Hypothalamus (tissue), 51 donors: ENCODE measurements around the gene KRT36.

Source experiments
- DNase-seq, 51 donors: peaks; one replicate each; lab custom pipeline; 2025; lab: John Stamatoyannopoulos, UW

KRT36 gene

DNA sequence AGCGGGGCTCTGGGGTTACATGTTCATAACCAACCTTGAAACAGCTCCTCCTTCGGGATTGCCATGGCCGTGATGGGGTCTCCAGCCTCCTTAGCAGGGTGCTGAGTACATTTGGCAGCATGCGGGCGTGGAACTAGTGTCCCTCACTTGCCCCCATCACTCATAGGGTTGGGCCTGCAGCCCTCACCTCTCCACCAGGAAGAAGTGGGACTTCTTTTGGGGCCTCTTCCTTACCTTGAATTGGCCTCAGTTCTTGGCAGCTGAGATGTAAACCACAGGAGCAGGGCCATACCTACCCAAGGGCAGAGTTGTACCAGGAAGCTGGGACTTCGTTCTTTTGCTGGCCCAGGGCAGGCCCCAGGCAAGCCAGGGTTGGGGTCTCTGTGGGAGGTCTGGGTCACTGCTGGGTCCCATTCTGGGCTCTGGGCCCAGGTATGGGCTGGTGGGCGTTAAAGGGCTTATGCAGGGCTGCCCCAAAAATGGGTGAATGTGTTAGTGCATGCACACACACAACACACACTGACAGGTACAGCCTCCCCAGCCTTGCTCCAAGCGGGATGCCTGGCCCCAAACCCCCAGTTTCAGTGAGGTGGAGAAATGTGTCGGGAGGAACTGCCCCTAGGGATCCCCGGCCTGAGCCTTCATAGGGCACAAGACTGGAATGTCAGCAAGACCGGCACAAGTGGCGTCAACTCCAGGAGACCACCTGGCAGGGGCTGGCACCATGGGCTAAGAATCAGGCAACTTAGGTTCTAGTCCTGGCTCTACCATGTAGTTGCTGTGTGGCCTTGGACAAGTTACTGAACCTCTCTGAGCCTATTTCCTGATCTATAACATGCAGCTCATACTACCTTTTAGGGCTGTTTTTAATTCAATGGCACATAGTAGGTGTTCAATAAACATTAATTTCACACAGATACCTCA is 32.9 kb upstream of the KRT36 start:
- no peak for DNase-seq

DNA sequence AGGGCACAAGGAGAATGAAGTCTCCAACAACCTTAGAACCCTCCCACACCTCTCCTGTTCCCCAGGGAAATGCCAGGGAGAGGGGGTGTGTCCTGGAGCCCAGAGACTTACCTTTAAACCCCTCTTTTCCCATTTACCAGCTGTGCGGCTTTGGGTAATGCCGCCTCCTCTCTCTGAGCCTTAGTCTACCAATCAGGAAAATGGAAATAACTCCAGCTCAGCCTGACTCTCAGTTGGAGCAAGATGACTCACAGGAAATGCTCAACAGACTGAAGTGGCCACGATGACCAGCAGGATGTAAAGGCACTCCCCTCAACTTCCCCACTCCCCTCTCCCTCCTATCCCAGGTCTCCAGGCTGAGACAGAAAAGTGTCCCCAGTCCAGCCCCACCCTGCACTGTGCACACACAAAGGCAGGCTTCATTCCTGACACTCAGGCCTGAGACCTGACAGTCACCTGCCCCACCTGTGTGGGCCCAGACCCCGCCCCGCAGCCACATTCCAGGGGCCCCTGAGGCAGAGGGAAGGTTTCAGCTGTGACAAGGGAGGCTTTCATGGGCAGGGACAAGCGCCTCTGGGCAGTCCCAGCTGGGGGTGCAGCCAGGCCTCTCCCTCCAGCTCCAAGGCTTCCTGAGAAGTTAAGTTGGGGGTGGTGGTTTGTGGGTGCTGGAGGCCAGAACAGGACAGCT is 32.0 kb upstream of the KRT36 start:
- no peak for DNase-seq

DNA sequence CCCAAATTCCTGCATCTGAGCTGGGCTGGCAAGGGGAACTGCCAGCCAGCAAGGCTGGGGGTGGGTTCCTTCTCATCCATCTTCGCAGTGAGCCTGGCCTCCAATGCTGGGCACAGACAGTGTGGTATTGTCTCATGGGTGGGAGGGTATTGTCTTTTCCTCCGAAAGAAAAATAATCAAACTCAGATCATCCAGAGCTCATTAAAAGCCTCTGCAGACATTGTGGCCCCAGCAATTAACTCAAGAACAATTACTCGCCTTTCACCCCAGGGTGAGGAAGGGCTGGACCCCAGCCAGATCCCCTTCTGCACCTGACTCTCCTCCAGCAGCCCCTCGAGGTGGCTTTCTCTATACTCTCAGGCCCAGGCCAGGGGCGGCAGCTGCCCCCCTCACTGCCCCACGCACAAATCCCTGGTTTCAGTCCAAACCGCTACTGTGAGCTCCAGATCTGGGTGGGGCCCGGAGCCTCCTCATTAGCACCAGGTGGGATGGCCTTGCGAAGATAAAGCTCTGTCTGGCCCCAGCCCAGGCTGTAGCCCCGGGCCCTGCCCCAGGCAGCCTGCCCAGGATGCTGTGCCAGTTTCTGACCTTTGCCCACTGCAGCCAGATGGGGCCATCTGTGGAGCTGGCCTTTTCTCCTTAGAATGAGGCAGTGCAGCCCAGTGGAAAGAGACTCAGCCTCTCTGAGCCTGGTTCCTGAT is 31.3 kb upstream of the KRT36 start:
- no peak for DNase-seq

DNA sequence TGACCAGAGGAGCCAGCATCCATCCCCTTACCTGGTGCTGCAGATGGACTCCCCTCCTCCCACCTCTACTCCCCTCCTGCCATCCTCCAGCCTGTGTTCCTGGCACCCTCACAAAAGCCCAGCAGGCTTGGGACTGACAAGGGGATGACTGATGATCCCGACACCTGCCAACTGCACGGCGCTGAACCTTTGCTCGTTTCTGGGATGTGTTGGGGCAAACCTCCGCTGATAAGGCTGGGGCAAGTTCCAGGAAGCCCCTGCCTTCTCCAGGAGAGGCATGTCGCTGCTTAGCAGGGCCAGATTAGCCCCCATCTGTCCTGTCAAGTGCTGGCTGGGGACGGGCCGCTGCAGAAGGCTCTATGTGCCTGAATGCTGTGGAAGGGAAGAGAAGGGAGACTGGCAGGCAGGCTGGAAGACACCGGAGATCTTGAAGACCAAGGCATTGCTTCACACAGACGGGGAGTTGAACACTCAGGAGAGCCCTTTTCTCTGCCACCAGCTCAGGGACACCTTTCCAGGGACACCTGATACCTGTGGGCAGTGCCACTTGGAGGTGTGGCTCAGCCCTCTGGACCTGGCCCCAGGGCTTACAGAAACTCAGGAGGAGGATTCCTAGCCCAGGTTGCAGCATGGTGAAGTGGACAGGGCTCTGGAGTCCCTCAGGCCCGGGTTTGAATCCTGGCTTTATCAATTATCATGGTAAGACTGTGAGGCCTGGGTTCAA is 30.0 kb upstream of the KRT36 start:
- DNase-seq = no peak

DNA sequence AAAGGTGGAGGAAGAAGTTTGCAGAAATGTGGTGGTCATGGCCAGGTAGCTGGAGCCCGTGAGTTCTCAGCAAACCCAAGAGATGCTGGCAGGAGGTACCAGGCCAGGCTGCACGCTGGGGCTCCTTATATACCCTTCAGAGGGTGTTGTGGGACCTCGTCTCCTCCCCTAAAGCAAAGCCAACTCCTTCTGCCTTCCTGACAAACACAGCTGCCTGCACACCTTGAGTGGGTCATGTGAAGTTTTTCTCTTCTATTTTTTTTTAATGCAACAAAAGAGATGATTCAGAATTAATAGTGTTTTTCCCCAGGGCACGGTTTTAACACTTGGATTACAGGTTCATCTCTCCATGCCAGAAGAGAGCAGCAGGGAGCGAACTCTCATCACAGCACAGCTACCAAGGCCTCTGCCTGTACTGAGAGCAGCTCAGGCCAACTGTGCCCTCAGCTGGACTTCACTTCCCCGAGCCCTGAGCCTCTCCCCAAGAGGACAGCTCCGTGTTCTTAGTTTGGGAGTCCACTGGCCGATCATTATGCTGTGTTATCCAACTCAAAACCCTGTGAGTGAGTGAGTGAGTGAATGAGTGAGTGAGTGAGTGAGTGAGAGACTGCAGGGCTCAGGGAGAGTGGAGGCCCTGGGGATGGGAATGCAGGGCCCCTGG is 29.2 kb upstream of the KRT36 start, which contains the start of gene KRT15:
Gene KRT15, minus strand, starts transcription at position 102 of the 661 bp plus-strand sequence. Its CDS starts 63 bp downstream, at position 39.
- DNase-seq = peak in 1 of 51 donors; percentile 6

DNA sequence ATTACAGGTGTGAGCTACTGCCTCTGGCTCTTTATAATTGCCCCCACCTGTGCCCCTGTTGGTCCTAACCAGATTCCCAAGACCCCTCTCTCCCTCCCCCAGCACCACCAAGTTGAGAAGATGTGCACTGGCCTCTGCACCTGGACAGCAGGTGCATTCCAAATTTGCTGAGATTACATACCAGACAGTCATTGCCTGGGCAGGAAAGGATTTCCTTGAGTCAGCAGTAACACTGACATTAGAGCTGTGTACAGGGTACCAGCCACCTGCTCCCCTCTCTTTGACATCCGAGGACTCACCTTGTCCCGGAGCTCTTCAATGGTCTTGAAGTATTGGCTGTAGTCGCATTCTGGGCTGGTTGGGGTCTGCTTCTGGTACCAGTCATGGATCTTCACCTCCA is 28.3 kb upstream of the KRT36 start:
- DNase-seq = no peak

DNA sequence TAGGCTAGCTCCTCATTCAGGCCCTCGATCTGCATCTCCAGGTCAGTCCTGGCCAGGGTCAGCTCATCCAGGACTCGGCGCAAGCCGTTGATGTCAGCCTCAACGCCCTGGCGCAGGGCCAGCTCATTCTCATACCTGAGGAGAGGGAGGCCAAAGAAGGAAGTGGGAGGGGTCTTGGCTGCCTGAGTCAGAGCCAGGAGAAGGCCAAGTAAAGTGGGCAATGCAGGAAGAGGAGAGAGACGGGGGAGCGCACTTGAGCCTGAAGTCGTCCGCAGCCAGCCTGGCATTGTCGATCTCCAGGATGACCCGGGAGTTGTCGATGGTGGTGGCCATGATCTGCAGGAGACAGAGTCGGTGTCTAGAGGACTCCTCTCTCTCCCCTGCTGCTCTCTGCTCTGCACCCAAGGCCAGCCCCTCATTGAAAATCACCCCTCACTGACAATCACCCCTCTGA is 27.1 kb upstream of the KRT36 start:
- DNase-seq = no peak

DNA sequence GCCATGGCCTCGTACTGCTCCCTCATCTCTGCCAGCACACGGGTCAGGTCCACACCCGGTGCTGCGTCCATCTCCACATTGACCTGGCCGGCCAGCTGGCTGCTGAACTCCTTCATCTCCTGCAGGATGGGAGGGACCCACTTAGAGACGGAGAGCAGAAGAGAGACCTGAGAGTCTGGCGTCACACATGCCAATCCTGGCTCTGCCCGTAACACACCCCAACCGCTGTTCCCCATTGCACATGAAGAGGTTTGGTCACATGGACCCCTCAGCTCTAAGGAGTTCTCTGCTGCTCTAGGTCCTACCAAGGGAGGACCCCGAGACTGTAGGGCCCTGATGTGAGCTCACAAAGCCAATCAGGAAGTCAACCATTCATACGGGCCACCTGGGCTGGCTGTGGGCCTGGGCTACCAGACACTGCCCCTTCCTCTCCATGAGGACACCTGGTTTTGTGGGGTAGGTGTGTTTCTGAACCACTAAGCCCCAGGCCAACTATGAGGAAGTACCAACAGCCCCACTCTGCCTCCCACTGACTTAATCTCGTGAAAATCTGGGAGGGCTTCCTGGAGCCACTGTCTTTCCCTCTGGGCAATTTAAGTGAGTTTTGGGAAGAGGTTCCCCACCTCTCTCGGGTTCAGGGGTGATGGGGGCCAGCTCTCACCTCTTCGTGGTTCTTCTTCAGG is 26.6 kb upstream of the KRT36 start:
- no peak for DNase-seq

DNA sequence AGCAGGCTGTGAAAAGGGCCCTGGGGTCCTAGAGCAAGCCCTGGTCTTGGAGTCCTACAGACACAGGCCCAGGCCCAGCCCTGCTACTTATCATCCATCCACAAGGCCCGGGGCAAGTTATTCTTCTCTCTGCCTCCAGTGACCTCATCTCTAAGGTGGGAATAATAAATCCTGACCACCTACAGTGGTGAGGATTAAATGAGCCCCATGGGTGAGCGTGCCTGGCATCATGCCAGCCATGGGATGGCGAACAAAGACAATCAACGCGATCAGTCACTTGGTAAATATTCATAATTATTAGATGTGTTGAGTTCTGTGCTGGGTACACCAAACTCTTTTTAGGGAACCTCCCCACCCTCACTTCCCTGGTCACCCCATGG is 23.4 kb upstream of the KRT36 start:
- DNase-seq = no peak

DNA sequence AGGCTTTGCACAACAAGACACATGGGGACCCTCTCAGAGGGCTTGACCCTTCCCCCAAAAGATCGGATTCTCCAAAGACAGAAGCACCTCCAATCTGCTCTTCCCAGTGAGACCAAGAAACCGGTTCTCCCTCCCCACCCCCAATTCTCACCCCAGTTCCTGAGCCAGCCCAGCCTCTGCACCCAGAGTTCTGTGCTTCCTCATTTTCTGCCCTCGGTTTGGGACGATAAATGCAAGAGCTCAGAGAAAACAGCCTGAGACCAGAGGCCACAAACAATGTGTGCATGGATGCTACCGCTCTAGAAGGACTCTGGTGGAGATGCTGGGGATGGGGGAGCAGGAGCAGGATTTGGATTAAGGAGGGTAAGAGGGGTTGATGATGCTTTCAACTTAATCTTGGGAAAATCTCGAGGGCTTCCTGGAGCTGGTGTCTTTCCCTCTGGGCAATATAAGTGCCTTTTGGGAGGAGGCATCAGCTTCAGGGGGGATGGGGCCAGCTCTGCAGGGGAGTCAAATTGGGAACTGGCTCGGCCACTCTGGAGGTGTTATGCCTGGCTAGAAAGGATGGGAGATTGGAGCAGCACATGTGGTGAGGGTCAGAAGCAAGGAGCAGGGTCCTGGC is 22.9 kb upstream of the KRT36 start:
- no peak for DNase-seq

DNA sequence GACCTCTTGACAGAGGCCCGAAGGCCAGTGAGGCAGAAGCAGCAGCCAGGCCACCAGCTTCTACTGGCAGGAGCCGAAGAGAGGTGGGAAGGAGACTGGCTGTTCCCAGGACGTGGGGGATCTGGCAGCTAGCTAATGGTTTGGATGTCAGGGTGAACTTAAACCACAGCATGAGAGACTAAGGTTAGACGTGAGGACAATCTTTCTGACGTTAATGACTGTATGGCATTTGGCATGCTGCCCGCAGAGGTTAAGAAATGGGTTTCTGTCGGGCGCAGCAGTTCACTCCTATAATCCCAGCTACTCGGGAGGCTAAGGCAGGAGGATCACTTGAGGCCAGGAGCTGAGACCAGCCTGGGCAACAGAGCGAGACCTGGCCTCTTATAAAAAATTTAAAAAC is 22.0 kb upstream of the KRT36 start:
- DNase-seq = no peak

DNA sequence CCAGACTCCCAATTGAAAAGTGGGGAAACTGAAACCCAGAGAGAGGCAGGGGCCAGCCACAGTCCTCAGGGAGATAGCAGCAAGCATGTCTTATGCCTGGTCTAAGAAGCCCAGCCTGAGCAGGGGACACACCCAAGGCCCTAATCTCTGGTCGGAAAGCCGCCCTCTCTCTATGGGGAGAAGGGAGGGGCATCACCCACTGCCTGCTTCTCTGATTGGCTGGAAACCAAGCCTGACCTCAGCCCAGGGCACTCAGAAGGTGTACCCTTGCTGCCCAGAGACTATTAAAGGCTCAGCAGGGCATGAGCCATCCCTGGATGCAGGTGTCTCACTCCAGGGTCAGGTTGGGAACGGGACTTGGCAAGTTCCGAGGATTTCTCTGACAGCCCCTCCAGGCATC is 21.4 kb upstream of the KRT36 start:
- DNase-seq = no peak

DNA sequence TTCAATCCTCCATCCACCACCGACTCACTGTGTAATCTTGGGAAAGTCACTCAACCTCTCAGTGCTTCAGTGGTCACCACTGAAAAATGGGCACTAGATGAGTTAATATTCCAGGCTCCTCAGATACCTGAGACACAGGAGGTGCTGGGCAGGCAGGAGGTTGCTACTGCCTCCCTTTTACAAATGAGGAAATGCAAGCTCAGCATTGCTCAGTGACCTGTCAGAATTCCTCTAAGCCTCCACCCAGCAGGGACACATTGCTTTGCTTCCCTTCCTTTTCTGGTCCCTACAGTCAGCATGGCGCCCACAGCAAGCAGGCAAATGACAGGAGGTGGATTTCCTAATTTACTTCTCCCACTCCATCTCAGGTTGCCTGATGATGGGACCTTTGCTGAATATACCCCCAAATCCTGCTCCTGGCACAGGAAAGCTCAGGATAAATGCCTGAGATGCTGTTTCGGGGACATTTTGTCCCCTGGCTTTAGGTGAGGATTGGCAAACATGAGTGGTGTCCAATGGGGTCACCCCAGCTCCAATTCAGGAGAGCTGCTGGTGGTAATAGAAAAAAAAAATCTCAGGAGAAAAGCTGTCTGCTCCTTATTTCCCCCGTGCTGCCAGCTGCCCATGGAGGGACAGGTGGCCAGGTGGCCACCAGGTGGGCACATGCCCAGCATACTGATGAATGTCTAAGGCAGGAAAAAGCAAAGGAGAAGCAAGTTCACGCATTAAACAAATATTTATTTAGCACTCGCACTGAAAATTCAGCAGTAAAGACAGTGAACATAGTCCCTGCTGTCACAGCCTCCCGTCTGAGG is 20.7 kb upstream of the KRT36 start:
- DNase-seq = no peak

DNA sequence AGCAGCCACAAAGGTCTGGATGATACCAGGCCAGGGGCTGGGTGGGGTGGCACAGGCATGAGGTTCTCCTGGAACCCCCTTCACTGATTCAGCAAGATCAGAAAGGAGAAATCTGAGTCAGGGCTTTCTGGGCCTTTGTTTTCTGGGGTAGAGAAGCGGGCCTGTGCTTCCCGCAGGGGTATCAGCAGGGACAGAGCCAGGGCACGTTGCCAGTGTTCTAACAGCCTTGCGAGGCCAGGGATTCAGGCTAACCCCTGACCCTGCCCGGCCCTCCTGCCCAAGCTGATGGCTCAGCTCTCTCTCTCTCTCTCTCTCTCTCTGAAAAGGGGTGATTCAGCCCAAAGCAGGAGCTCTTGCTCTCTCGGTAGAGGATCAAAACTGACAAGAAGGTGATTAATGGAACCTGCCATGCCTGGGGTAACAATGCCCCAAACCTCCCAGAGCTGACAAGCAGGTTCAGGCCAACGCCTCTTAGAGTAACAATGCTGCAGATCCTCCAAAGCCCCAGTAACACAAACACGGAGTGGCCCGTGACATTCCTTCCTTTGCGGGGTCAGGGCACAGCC is 17.7 kb upstream of the KRT36 start:
- DNase-seq = no peak

DNA sequence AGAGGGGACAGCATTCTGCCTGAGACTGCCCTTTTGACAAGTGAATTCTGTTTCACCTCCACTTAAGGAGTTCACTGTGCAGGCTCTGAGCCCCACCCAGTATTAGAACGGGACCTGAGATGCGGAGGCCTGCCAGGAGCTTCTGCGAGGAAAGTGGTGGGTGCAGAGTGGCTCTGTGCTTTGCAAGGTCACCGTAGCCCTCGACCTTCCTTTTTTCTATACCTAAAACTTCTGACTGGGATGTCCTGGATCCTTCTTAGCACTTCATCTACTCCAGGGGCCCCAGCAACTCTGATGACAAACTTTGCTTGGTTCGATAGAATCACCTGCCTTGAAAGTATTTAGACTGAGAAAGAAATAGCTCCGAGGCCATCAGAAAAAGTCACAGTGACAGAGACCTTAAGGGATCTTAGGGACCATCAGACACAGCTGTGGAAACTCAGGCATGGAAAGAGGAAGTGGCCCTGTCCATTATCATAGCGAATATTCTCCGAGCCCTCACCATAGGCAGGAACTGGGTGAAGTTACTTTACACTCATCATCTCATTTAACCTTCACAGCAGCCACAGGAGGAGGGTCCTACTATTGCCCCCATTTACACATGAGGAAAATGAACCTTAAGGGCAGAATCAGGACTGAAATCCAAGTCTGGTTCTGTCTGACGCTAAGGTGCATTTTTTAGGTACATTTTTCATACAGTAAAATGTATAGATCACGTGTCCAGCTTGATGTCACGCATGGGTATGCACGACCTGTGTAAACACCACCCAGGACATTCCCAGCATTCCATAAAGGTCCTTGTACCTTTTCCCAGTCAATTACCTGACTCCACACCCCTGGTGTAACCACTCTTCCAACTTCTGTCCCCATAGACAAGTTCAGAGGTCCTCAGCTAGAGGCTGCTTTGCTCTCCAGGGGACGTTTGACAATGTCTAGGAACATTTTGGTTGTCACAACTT is 16.4 kb upstream of the KRT36 start:
- DNase-seq = no peak

DNA sequence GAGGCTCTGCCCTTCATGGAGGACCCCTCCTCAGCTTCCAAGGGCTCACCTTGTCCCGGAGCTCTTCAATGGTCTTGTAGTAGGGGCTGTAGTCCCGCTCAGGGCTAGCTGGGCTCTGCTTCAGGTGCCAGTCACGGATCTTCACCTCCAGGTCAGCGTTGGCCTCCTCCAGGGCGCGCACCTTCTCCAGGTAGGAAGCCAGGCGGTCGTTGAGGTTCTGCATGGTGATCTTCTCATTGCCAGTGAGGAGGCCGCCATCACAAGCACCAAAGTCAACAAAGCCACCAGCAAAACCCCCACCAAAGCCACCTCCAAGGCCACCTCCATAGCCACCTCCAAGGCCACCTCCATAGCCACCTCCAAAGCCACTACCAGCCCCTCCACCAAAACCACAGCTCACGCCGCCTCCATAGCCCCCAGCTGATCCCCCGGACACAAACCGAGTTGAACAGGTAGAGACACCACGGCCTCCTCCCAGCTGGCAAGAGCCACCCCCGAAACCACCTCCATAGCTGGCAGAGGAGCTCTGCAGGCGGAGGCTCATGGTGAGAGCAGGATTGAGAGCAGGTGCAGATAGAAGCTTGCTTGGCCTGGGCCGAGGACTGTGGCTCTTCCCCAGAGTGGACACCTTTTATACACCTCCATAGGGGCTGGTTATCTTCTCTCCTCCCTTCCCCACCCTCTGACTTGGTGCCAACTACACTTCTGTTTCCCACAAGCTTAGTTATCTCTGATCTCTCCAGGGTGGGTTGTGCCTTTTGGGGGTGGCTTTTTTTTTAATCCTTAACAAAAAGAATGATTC is 15.5 kb upstream of the KRT36 start, which contains the start of gene KRT13:
Gene KRT13, minus strand, starts transcription at position 606 of the 802 bp plus-strand sequence. Its CDS starts 62 bp downstream, at position 544.
- DNase-seq = no peak
